HG03108 (cell line): ENCODE data around the gene COLQ.
"Not testable (repeated sequence)": the region's sequence is repeated elsewhere in the genome, so short reads cannot be mapped to it uniquely, and the experiment has no call there.

Experiments
- ATAC-seq: cut with Tn5 transposase; IDR thresholded peaks from one replicate; pipeline ENCODE4 v1.9.1; 2021; ENCODE audit warnings: moderate library complexity; ENCODE audit not compliant: unreplicated experiment

COLQ gene

DNA sequence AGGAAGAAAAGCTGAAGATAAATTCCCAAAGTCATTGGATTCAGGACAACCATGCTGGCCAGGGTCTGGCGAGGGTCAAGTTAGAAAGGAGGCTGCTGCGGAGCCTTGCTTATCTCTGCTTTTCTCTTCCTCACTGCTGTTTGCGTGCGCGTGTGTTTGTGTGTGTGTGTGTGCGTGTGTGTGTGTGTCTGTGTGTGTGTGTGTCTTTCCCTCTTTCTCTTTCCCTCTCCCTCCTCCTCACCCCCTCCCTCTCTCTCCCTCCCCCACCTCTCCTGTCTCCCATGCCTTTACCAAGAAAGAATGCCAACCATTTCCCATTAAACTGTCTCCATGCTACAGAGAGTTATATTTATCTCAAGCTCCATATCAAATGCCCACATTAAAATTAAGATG, at the start of gene COLQ:
Gene COLQ (minus strand): TSS at position 134 of the 393 bp plus-strand sequence. CDS start 81 bp downstream, at position 53.
- ATAC-seq = no peak

DNA sequence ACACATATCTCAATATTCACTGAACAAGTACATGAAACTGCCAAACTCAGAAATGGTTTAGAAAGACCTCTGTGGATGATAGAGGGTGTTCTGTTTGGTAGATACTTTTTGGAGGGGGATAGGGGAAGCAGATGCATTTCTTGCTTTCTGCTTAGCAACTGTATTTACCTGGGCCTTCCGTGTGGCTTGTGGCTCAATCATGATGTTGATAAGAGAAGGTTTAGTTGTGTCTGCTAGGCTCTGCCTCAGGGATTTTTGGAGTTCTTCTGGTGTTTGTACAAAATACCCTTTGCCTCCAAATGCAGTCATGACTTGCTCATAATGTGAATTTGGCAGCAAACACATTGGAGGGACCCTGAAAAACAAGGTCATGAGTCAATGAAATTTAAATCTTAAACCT, 41.7 kb upstream of the COLQ start:
- ATAC-seq = no peak

DNA sequence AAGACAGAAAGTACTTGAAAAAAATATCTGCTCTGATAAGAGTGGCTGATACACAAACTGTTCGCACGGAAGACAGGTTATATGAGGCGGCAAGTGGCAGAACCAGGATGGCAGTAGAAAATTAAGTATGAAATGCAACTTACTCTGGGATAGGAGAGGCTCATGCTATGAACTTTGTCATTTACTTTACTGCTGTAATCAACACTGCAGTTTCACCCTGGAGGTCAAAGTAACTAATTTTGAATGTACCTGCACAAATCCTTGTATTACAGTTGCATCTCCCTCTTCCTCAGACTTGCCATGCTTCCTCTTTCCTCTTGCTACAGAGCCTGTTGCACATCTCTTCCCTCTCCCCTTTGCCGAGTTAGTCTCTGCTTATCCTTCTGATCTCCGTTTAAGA, 41.1 kb upstream of the COLQ start:
- ATAC-seq = no peak

DNA sequence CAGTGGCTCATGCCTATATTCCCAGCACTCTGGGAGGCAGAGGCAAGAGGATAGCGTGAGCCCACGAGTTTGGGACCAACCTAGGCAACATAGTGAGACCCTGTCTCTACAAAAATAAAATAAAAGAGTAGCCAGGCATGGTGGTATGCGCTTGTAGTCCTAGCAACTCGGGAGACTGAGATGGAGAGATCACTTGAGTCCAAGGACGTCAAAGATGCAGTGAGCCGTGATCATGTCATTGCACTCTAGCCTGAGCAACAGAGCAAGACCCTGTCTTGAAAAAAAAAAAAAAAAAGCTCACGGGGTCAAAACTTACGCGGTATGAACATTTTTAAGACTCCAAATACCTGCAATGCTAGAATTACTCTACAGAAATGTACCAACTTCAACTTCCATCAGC, 37.1 kb upstream of the COLQ start:
- no peak for ATAC-seq

DNA sequence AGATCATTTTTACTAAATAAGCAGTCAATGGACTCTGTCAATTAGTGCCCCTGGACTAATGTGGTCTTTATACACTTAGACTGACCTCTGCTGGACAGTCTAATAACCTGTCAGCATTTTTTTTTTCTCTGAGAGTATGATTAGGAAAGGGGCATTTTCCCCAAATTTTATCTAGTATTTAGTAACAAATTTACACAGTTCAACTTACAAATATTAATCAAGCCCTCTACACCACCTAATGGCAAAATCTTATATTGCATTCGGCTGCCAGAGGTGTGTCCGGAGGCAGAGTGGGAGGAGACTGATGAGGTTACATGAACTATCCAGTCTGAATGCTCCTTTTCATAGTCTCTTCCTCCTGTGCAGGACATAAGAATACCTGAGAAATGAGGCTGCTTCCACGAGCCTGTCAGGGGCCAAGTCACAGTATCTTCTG, 36.0 kb upstream of the COLQ start:
- peak; percentile 59 for ATAC-seq

GRCh38 chr3:15556512-15556911, 35.0 kb upstream of the COLQ start:
- peak; percentile 90 for ATAC-seq

- no peak for ATAC-seq
Measured at GRCh38 chr3:15553749-15554148, 32.2 kb upstream of the COLQ start.

DNA sequence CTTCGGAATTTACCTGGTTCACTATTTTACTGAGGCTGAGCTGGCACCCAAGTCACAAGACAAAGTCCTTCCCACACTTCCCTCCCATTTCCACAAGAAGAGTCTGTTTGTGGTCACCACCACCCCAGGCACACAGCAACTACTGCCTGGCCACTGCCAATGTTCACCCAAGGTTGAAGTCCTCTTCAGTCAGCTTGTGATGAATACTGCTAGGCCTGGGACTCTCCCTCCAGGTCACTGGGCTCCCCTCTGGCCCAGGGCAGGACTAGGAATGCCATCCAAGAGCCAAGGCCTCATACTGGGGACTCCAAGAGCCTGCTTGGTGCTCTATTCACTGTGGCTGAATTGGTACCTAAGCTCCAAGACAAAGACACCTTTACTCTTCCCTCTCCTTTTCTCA, 30.4 kb upstream of the COLQ start:
- no peak for ATAC-seq

GRCh38 chr3:15549846-15550245, 28.3 kb upstream of the COLQ start:
- no peak for ATAC-seq

- no peak for ATAC-seq
Measured at GRCh38 chr3:15542614-15543013, 21.1 kb upstream of the COLQ start.

- ATAC-seq = no peak
Measured at GRCh38 chr3:15541371-15541770, 19.9 kb upstream of the COLQ start.

- no peak for ATAC-seq
Measured at GRCh38 chr3:15539066-15539465, 17.6 kb upstream of the COLQ start.

DNA sequence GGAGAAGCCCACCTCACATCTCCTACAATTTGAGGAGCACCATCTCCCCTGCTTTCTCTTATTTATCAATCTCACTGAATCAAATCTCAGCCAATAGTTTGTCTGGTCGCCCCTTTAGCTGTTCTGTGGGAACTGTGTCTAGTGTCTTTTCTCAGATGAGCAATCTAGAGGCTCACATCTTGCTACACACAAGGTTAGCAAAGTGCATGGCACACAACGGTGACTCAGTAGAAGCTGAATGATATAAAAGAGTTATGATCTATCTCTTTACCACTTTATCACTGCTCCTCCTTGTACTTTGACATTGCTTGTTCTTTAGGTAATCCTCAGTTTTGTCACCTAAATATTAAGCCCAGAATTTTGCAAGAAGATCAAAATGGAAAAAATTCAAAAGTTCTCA, 16.8 kb upstream of the COLQ start:
- no peak for ATAC-seq

DNA sequence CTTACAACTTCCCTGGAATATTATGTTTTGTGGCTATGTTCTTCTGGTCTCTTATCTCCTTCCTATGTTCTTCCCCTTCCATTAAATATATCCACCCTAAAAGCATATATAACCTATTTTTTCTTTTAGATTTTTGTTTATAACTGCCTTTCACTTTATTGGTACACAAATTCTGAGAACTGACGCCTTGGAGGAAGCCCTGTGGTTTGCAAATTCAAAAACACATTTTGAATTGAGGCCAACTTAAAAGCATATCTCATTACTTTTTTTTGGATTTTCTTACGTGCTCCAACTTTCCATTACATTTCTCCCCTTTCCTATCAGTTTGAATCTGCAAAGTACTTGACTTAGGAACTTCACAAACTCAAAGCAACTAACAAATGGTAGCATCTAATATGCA, 15.3 kb upstream of the COLQ start:
- ATAC-seq = no peak

DNA sequence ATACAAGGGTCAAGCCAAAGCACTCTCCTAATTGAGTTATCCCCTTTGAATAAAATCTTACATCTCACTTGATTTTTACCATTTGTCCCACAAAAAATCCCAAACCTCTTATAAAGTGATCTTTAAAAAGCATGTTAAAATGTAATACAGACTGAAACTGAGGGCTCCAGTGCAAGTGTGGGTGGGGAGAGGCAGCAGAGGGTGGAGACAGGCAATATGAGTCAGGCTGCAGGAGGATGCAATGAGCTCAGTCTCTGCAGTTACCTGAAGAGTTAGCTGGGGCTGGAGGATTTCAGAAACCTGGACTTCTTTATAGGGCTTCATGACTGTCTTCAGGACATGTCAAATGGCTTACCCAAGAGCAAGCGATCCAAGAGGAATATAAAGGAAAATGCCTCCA, 14.2 kb upstream of the COLQ start:
- no peak for ATAC-seq

DNA sequence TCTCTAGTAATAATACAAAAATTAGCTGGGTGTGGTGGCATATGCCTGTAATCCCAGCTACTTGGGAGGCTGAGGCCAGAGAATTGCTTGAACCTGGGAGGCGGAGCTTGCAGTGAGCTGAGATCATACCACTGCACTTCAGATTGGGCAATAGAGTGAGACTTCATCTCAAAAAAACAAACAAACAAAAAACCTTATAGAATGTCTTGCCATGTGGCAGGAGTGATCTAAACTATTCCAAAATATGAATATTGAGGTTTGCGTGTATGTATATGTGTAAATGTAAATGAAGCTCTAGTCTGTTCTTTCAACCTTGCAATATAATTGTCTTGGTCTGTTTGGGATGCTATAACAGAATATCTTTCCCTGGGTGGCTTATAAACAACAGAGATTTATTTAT, 11.1 kb upstream of the COLQ start:
- not testable (repeated sequence) for ATAC-seq

DNA sequence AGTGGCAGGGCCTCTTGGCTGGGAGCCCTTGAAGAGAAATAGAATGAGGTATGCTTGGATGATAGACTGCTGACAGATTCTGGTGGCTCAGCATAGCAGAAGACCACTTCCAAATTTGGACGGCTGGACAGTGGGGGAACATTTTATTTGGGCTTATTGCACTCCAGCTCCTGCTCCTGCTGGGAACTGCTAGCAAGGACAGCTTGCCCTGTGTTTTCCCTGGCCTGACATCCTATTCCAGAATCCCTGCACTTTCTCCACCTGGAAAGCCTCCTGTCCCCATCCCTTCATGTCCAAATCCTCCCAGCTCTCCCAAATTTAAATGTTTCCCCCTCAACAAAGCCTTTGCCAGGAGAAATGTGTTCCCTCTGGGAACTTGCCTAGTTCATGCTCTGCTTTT, 9.8 kb upstream of the COLQ start:
- ATAC-seq = no peak

- no peak for ATAC-seq
Measured at GRCh38 chr3:15528854-15529537, 7.5 kb upstream of the COLQ start.

- no peak for ATAC-seq
Measured at GRCh38 chr3:15527031-15527459, 5.5 kb upstream of the COLQ start.

DNA sequence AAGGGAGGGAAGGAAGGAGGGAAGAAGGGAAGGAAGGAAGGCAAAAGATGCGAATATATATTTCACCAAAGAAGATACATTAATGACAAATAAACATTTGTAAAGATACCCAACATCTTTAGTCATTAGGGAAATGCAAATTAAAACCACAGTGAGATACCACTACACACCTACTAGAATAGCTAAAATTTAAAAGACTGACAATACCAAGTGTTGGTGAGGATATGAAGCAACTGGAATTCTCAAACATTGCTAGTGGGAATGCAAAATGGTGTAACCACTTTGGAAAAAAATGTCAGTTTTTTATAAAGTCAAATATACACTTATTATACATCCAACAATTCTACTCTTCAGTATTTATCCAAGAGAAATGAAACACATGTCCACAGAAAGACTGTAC, 4.3 kb upstream of the COLQ start:
- no peak for ATAC-seq

DNA sequence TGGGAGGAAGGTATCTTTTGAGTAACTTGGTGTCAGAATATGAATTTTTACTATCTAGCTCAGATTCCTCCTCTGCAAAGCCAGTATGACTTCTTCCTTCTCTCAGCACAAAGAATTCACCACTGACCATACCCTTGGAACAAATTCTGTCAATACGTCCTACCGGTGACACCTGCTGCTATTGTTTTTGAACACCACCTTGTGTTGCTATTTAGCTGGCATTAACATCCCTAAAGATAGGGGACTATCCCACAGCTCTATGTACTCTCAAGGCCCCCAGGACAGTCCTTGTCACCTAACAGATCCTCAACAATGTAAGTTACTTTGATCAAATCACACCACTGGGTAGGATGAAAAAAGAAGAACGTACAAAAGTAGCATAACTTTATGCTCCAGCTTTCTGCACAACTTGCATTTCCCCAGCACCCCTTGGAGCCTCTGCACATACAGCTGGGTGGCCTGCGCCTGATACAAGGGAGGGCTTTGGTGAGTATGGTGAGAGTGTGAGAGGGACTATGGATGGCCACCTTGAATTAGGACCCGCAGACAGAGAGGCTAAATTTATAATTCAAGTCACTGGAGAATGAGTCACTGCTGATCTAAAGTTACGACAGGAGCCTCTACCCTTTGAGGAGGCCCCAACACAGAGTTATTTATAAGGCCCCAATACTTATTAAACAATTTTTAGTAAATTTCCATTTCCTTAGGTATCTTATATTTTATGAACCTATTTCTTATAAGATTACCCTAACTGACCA, 2.3 kb upstream of the COLQ start:
- ATAC-seq = no peak

DNA sequence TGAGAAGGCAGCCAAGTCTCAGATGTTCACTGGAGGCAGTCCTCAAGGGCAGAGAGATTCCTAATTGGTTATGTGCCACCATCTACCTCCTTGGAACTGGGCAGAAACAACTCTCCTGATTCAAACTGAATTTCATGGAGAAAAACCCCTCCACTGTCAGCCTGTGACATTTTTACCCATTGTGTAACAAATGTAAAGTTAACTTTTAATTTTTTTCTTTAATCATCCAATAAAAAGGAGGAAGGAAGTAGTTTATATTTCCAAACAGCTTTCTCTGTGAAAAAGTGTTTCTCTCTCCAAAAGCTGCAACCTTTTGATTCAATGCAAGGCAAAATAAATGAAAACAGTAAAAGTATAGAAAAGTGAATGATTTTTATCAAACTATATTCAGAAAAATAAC, 510 bp upstream of the COLQ start:
- no peak for ATAC-seq
